ENCODE measurements around the gene F11.

GRCh38 chr4:186285147-186285546 is 19.2 kb downstream of the F11 start:
- no peak for TF ChIP-seq POLR2A (IDR thresholded peaks at IDR 0.05; ENCODE audit: low read depth, low read length)
- TF ChIP-seq TAF1 (IDR thresholded peaks at IDR 0.05; ENCODE audit: low read depth, low read length): no peak

All from GM12891 (cell line).